MCF 10A (cell line): ENCODE results near the gene SLC25A2. TPM values are rescaled to one million over a fixed set of nuclear protein-coding genes. Genes with fewer than 3 reads are reported as not detected.
A peak's percentile ranks its signal among the peaks of the same experiment; 100 is the strongest.

Source experiments
- BruUV-seq: library from RNA; stranded (reverse); fragments of 400-500 nt; replicated peaks from 2 replicates; lab custom pipeline; 2021; lab: Mats Ljungman, UMichigan
- CTCF ChIA-PET: fragments of 300-600 bp; sonication (Branson Sonifier 250); formaldehyde crosslinking; extraction: SDS; loops from one replicate; lab custom pipeline; 2021; ENCODE audit warnings: antibody characterized with exemption, inconsistent platforms; lab: Yijun Ruan, JAX
- POLR2A ChIA-PET: fragments of 300-600, 350-650 bp; sonication (Branson Sonifier 250); formaldehyde crosslinking; extraction: SDS; loops from one replicate; lab custom pipeline; 2020; ENCODE audit warnings: antibody characterized with exemption, inconsistent platforms; lab: Yijun Ruan, JAX
- DNase-seq: peaks from one replicate; pipeline ENCODE4 v3.0.0-alpha.2; 2018; ENCODE audit not compliant: unreplicated experiment
- H3K27ac Mint-ChIP-seq: one replicate; pipeline ENCODE4 v1.8.0; 2022; ENCODE audit warnings: mild to moderate bottlenecking, low read depth, mixed read lengths; ENCODE audit not compliant: unreplicated experiment
- H3K27me3 Mint-ChIP-seq: one replicate; pipeline ENCODE4 v1.8.0; 2022; ENCODE audit warnings: mixed read lengths; ENCODE audit not compliant: insufficient read depth, unreplicated experiment
- H3K36me3 Mint-ChIP-seq: one replicate; pipeline ENCODE4 v1.8.0; 2022; ENCODE audit warnings: mild to moderate bottlenecking, moderate library complexity, mixed read lengths; ENCODE audit not compliant: insufficient read depth, unreplicated experiment
- H3K4me1 Mint-ChIP-seq: one replicate; pipeline ENCODE4 v1.8.0; 2022; ENCODE audit warnings: mixed read lengths; ENCODE audit not compliant: insufficient read depth, unreplicated experiment
- H3K4me3 Mint-ChIP-seq: one replicate; pipeline ENCODE4 v1.8.0; 2022; ENCODE audit warnings: mild to moderate bottlenecking, moderate library complexity, mixed read lengths; ENCODE audit not compliant: unreplicated experiment
- H3K9me3 Mint-ChIP-seq: one replicate; pipeline ENCODE4 v1.8.0; 2022; ENCODE audit warnings: mixed read lengths; ENCODE audit not compliant: unreplicated experiment
- intact Hi-C: fragments of 100-400 bp; cut with micrococcal nuclease; formaldehyde crosslinking; loops from 2 replicates; pipeline ENCODE4 v1.14.1; 2022
- total RNA-seq: library from RNA; stranded (reverse); gene quantifications from 2 replicates; pipeline ENCODE4 v1.2.3, GENCODE V29; 2022
- TF ChIP-seq, protein P1 (sequence below): fragments of 200-600 bp; IDR thresholded peaks from one replicate; pipeline ENCODE4 v1.8.0; 2022; ENCODE audit warnings: antibody characterized with exemption, mild to moderate bottlenecking; ENCODE audit not compliant: unreplicated experiment

SLC25A2 gene
- total RNA-seq, 1 experiment from 2014 or later, result 0.79 TPM

DNA sequence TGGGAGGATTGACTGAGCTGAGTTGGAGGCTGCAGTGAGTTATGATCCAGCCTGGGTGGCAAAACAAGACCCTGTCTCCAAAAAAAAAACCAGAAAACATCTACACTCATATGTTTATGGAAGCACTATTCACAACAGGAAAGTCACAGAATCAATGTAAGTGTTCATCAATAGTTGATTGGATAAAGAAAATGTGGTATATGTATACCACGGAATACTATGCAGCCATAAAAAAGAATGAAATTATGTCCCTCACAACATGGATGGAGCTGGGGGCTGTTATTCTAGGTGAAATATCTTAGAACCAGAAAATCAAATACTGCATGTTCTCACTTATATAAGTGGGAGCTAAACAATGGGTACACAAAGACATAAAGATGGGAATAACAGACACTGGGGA, 2.8 kb upstream of the SLC25A2 start:
- no TSS peak for BruUV-seq
- no peak for DNase-seq
- Mint-ChIP-seq H3K27me3 (no peaks in the 10 kb centered on the region), H3K27ac (no peak overlapping the region), H3K4me3 (no peak overlapping the region), H3K36me3 (peaks cover 10% of the 10 kb centered on the region), H3K9me3 (peaks cover 45% of the 10 kb centered on the region), H3K4me1 (no peaks in the 10 kb centered on the region)
- TF ChIP-seq, protein P1, sequence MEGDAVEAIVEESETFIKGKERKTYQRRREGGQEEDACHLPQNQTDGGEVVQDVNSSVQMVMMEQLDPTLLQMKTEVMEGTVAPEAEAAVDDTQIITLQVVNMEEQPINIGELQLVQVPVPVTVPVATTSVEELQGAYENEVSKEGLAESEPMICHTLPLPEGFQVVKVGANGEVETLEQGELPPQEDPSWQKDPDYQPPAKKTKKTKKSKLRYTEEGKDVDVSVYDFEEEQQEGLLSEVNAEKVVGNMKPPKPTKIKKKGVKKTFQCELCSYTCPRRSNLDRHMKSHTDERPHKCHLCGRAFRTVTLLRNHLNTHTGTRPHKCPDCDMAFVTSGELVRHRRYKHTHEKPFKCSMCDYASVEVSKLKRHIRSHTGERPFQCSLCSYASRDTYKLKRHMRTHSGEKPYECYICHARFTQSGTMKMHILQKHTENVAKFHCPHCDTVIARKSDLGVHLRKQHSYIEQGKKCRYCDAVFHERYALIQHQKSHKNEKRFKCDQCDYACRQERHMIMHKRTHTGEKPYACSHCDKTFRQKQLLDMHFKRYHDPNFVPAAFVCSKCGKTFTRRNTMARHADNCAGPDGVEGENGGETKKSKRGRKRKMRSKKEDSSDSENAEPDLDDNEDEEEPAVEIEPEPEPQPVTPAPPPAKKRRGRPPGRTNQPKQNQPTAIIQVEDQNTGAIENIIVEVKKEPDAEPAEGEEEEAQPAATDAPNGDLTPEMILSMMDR, result no peak
- ChIA-PET CTCF (interaction anchor here (0.6 to 1.9 kb wide), 3 partner anchors 13 to 420 kb away, joined by 3 to 7 read pairs (median 5); partner anchors contain the start of gene TAF7), POLR2A (no interaction called here)
- intact Hi-C loops, result no loop called here

DNA sequence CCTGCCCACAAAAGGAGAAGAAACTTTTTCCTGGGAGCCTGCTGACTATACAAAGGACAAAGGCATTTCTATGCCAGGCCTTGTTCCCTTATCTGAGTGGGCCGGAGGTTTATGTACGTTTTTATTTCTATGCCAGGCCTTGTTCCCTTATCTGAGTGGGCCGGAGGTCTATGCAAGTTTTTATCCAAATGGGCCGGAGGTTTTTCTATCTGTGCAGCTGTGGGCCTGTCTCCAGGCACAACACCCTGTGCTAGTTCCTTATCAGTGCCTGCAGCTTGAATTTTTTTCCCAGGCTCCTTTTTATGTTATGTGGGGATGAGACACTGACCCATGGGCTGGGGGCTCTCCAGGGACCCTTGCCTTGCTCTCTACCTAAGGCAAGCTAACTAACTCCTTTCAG, 5.5 kb downstream of the SLC25A2 start:
- TF ChIP-seq, protein P1, result no peak
- no peaks in the 10 kb centered on the region for H3K36me3 Mint-ChIP-seq
- ChIA-PET POLR2A (interaction anchor here (0.6 to 2.0 kb wide), 2 partner anchors 22 to 501 kb away, joined by 4 to 9 read pairs; partner anchors contain the start of gene TAF7), CTCF (interaction anchor here (1.3 to 1.8 kb wide), 2 partner anchors 21 to 23 kb away, joined by 3 to 7 read pairs; partner anchors contain the start of gene TAF7)
- BruUV-seq, result no TSS peak
- no peak overlapping the region for H3K27ac Mint-ChIP-seq
- intact Hi-C loops, result no loop called here
- H3K4me3 Mint-ChIP-seq, result no peak overlapping the region
- peaks cover 40% of the 10 kb centered on the region for H3K9me3 Mint-ChIP-seq
- H3K27me3 Mint-ChIP-seq, result no peaks in the 10 kb centered on the region
- DNase-seq, result no peak
- H3K4me1 Mint-ChIP-seq, result no peaks in the 10 kb centered on the region

GRCh38 chr5:141272906-141273305, 30.9 kb downstream of the SLC25A2 start:
- CTCF ChIA-PET, result interaction anchor here (0.8 to 1.0 kb wide), 3 partner anchors 47 to 108 kb away, joined by 3 read pairs; partner anchors contain the start of gene TAF7
- Mint-ChIP-seq H3K4me1 (no peaks in the 10 kb centered on the region), H3K27me3 (no peaks in the 10 kb centered on the region), H3K27ac (no peak overlapping the region), H3K4me3 (no peak overlapping the region), H3K9me3 (peaks cover 57% of the 10 kb centered on the region), H3K36me3 (no peaks in the 10 kb centered on the region)
- DNase-seq, result peak; percentile 7
- TF ChIP-seq, protein P1, result no peak
- POLR2A ChIA-PET, result interaction anchor here (0.6 kb wide), 1 partner anchor 56 kb away, joined by 3 read pairs; no protein-coding TSS in a partner anchor
- intact Hi-C loops, result no loop called here
- BruUV-seq, result no TSS peak

- no peak overlapping the region for H3K27ac Mint-ChIP-seq
- CTCF ChIA-PET, result no interaction called here
- no peak overlapping the region for H3K4me3 Mint-ChIP-seq
- peaks cover 50% of the 10 kb centered on the region for H3K9me3 Mint-ChIP-seq
- H3K36me3 Mint-ChIP-seq, result no peaks in the 10 kb centered on the region
- H3K4me1 Mint-ChIP-seq, result no peaks in the 10 kb centered on the region
- TF ChIP-seq, protein P1, result no peak
- no TSS peak for BruUV-seq
- no peaks in the 10 kb centered on the region for H3K27me3 Mint-ChIP-seq
- intact Hi-C loops, result no loop called here
- POLR2A ChIA-PET, result no interaction called here
- DNase-seq, result no peak
These were observed 34.7 kb downstream of the SLC25A2 start for GRCh38 chr5:141269195-141269594.
